HEK293 (cell line): ENCODE measurements around the gene UBR7.

ENCODE experiments used
- CTCF ChIA-PET: fragments of 350-600 bp; formaldehyde crosslinking; extraction: SDS; loops from one replicate; lab custom pipeline; 2021; ENCODE audit warnings: antibody characterized with exemption; lab: Yijun Ruan, JAX
- POLR2A ChIA-PET: fragments of 300-600 bp; formaldehyde crosslinking; extraction: SDS; loops from one replicate; lab custom pipeline; 2020; ENCODE audit warnings: antibody characterized with exemption, inconsistent platforms; lab: Yijun Ruan, JAX
- H3K27ac ChIP-seq: fragments of 200-500 bp; sonication (Bioruptor generic); 2 replicates; pipeline ENCODE4 v1.5.1; 2014; ENCODE audit warnings: low read depth, low read length, control low read depth, inconsistent platforms; ENCODE audit errors: extremely low read depth
- H3K36me3 ChIP-seq, 2 experiments: fragments of 200-500 bp in 1 of 2; sonication (Bioruptor generic) in 1 of 2; 1 replicate in 1 of 2; 2 replicates in 1 of 2; pipeline ENCODE4 v1.5.1; 2014 to 2017; ENCODE audit warnings: inconsistent platforms in 2 of 2, low read length in 2 of 2; ENCODE audit not compliant: control insufficient read depth in 2 of 2, insufficient read depth in 1 of 2
- H3K4me1 ChIP-seq: fragments of 200-500 bp; sonication (Bioruptor generic); 2 replicates; pipeline ENCODE4 v1.5.1; 2014; ENCODE audit warnings: mild to moderate bottlenecking, low read length, inconsistent platforms; ENCODE audit not compliant: control insufficient read depth, insufficient read depth
- H3K4me3 ChIP-seq: 2 replicates; pipeline ENCODE4 v1.5.1; 2011; ENCODE audit warnings: low read depth, mild to moderate bottlenecking, control low read depth, low read length, moderate library complexity
- H3K9me3 ChIP-seq: fragments of 200-500 bp; sonication (Bioruptor generic); 2 replicates; pipeline ENCODE4 v1.5.1; 2014; ENCODE audit warnings: low read depth, low read length, inconsistent platforms; ENCODE audit not compliant: control insufficient read depth, insufficient read depth
- GLI2 ChIP-seq: fragments of 450-650 bp; formaldehyde crosslinking; IDR thresholded peaks from 2 replicates; pipeline ENCODE4; 2017; ENCODE audit warnings: missing biosample characterization, missing genetic modification characterization, low read depth, borderline replicate concordance
- HOXA7 ChIP-seq: sonication (generic); formaldehyde crosslinking; IDR thresholded peaks from 2 replicates; pipeline ENCODE4 v1.8.1; 2022; ENCODE audit warnings: missing genetic modification reagents, borderline replicate concordance
- MYNN ChIP-seq: fragments of 450-650 bp; formaldehyde crosslinking; IDR thresholded peaks from 2 replicates; pipeline ENCODE4 v1.5.1; 2016; ENCODE audit warnings: missing biosample characterization, missing genetic modification characterization, borderline replicate concordance
- REPIN1 ChIP-seq: fragments of 450-650 bp; formaldehyde crosslinking; IDR thresholded peaks from 2 replicates; pipeline ENCODE4 v1.5.1; 2017; ENCODE audit warnings: missing biosample characterization, missing genetic modification characterization, low read depth
- ZNF146 ChIP-seq: fragments of 450-650 bp; formaldehyde crosslinking; IDR thresholded peaks from 2 replicates; pipeline ENCODE4 v1.5.1; 2016; ENCODE audit warnings: missing biosample characterization, missing genetic modification characterization
- ZNF175 ChIP-seq: fragments of 450-650 bp; formaldehyde crosslinking; IDR thresholded peaks from 2 replicates; pipeline ENCODE4 v1.5.1; 2016; ENCODE audit warnings: missing biosample characterization, missing genetic modification characterization
- ZNF24 ChIP-seq: fragments of 450-650 bp; formaldehyde crosslinking; IDR thresholded peaks from 2 replicates; pipeline ENCODE4 v1.5.1; 2016; ENCODE audit warnings: missing biosample characterization, missing genetic modification characterization
- ZNF248 ChIP-seq: fragments of 450-650 bp; formaldehyde crosslinking; IDR thresholded peaks from 2 replicates; pipeline ENCODE4 v1.5.1; 2017; ENCODE audit warnings: missing biosample characterization, missing genetic modification characterization
- ZNF302 ChIP-seq: fragments of 450-650 bp; formaldehyde crosslinking; IDR thresholded peaks from 2 replicates; pipeline ENCODE4 v1.5.1; 2016; ENCODE audit warnings: missing biosample characterization, missing genetic modification characterization, low read depth
- ZNF37A ChIP-seq: fragments of 450-650 bp; IDR thresholded peaks from 2 replicates; pipeline ENCODE4 v1.5.1; 2018; ENCODE audit warnings: missing biosample characterization, missing genetic modification characterization
- ZNF423 ChIP-seq: fragments of 450-650 bp; formaldehyde crosslinking; IDR thresholded peaks from 2 replicates; pipeline ENCODE4 v1.5.1; 2016; ENCODE audit warnings: missing biosample characterization, missing genetic modification characterization
- ZNF510 ChIP-seq: fragments of 450-650 bp; formaldehyde crosslinking; IDR thresholded peaks from 2 replicates; pipeline ENCODE4 v1.5.1; 2018; ENCODE audit warnings: mild to moderate bottlenecking, missing genetic modification characterization, missing biosample characterization; ENCODE audit not compliant: insufficient replicate concordance
- ZNF529 ChIP-seq: fragments of 450-650 bp; formaldehyde crosslinking; IDR thresholded peaks from 2 replicates; pipeline ENCODE4 v1.5.1; 2017; ENCODE audit warnings: missing genetic modification characterization, missing biosample characterization; ENCODE audit not compliant: insufficient replicate concordance
- ZNF530 ChIP-seq: fragments of 450-650 bp; formaldehyde crosslinking; IDR thresholded peaks from 2 replicates; pipeline ENCODE4 v1.5.1; 2016; ENCODE audit warnings: low read depth, missing biosample characterization, missing genetic modification characterization
- ZNF560 ChIP-seq: fragments of 450-650 bp; formaldehyde crosslinking; IDR thresholded peaks from 2 replicates; pipeline ENCODE4 v1.5.1; 2017; ENCODE audit warnings: missing biosample characterization, missing genetic modification characterization, borderline replicate concordance
- ZNF624 ChIP-seq: fragments of 450-650 bp; formaldehyde crosslinking; IDR thresholded peaks from 2 replicates; pipeline ENCODE4 v1.5.1; 2017; ENCODE audit warnings: missing biosample characterization, missing genetic modification characterization
- ZNF626 ChIP-seq: fragments of 450-650 bp; sonication (Bioruptor Pico); formaldehyde crosslinking; IDR thresholded peaks from 2 replicates; pipeline ENCODE4 v1.5.1; 2018; ENCODE audit warnings: missing biosample characterization, missing genetic modification characterization, inconsistent platforms
- TF ChIP-seq, protein P1 (sequence below): fragments of 450-650 bp; formaldehyde crosslinking; IDR thresholded peaks from 2 replicates; pipeline ENCODE4 v1.5.1; 2016; ENCODE audit warnings: missing biosample characterization, missing genetic modification characterization, low read depth
- TF ChIP-seq, protein P2 (sequence below): fragments of 450-650 bp; formaldehyde crosslinking; IDR thresholded peaks from 2 replicates; pipeline ENCODE4 v1.5.1; 2017; ENCODE audit warnings: missing biosample characterization, missing genetic modification characterization
- TF ChIP-seq, protein P3 (sequence below): fragments of 450-650 bp; formaldehyde crosslinking; IDR thresholded peaks from 2 replicates; pipeline ENCODE4 v1.5.1; 2016; ENCODE audit warnings: missing biosample characterization, missing genetic modification characterization, borderline replicate concordance
- TF ChIP-seq, protein P4 (sequence below): fragments of 450-650 bp; formaldehyde crosslinking; IDR thresholded peaks from 2 replicates; pipeline ENCODE4 v1.5.1; 2016; ENCODE audit warnings: missing biosample characterization, missing genetic modification characterization
- TF ChIP-seq, protein P5 (sequence below): fragments of 450-650 bp; IDR thresholded peaks from 2 replicates; pipeline ENCODE4 v1.5.1; 2018; ENCODE audit warnings: missing biosample characterization, missing genetic modification characterization
- TF ChIP-seq, protein P6 (sequence below): fragments of 450-650 bp; formaldehyde crosslinking; IDR thresholded peaks from 2 replicates; pipeline ENCODE4 v1.5.1; 2016; ENCODE audit warnings: missing biosample characterization, missing genetic modification characterization

UBR7 gene, protein sequence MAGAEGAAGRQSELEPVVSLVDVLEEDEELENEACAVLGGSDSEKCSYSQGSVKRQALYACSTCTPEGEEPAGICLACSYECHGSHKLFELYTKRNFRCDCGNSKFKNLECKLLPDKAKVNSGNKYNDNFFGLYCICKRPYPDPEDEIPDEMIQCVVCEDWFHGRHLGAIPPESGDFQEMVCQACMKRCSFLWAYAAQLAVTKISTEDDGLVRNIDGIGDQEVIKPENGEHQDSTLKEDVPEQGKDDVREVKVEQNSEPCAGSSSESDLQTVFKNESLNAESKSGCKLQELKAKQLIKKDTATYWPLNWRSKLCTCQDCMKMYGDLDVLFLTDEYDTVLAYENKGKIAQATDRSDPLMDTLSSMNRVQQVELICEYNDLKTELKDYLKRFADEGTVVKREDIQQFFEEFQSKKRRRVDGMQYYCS

DNA sequence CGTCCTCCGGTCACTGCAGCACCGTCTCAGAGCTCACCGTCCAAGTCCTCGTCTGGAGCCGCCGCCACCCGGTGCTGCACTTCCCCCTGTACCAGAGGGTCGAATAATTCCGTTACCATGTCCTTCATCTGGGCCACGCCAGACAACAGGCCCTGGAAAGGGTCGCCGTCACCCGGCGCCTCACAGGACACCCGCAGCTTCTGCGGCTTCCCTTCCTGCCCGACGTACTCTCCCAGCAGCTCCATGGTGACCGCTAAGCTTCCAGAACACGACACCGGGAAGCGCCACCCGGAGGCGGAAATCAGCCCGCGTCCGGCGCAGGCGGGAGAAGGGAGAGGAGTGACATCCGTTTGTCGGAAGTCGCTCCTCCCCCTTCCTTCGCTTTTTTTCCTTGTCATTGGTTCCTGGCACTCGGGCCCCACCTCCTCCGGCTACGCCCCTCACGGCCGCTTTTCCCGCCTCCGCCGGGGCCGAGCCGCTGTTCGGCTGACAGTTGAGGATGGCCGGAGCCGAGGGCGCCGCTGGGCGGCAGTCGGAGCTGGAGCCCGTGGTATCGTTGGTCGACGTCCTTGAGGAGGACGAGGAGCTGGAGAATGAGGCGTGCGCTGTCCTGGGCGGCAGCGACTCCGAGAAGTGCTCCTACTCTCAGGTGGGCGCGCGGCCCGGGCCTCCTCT, at the start of gene UBR7, which contains the start of gene GON7:
TSS of gene UBR7 (plus strand) at position 464 of the 675 bp plus-strand sequence. CDS start at position 500, 36 bp downstream.
TSS of gene GON7 (minus strand) at position 273 of the 675 bp plus-strand sequence. CDS start at position 245, 28 bp downstream.
- Histone ChIP-seq H3K27ac (peak within 1 kb of the TSS; percentile 96), H3K9me3 (no peaks in the 10 kb centered on the region), H3K4me3 (peak within 1 kb of the TSS; percentile 83), H3K4me1 (0 out of 2 replicates have a peak, but pooled peaks cover 2% of the 10 kb centered on the region), H3K36me3 (peaks cover 13 to 19% of the 10 kb centered on the region in 2 experiments)
- ChIA-PET POLR2A (interaction anchor here (0.7 to 4.0 kb wide), 6 partner anchors 10 to 413 kb away, joined by 3 to 44 read pairs (median 3); partner anchors contain the start of genes GOLGA5, LYSET and MOAP1), CTCF (interaction anchor here (0.6 to 3.2 kb wide), 16 partner anchors 9 to 416 kb away, joined by 3 to 14 read pairs (median 4); partner anchors contain the start of genes LYSET and MOAP1)
- TF ChIP-seq ZNF24 (tag by site-specific recombination) (no peak), ZNF175 (no peak), ZNF560 (tag by site-specific recombination) (no peak), GLI2 (no peak), REPIN1 (no peak), ZNF530 (no peak), ZNF37A (tag by site-specific recombination) (no peak), ZNF529 (tag by site-specific recombination) (no peak), ZNF248 (tag by site-specific recombination) (no peak), ZNF146 (tag by site-specific recombination) (no peak), ZNF302 (no peak), ZNF510 (tag by site-specific recombination) (no peak), HOXA7 (CRISPR knock-in tag) (no peak), ZNF423 (tag by site-specific recombination) (no peak), ZNF624 (tag by site-specific recombination) (no peak), ZNF626 (no peak), MYNN (tag by site-specific recombination) (0 out of 2 replicates have a peak, but pooled peaks have one; percentile 24)
- TF ChIP-seq, protein P1, sequence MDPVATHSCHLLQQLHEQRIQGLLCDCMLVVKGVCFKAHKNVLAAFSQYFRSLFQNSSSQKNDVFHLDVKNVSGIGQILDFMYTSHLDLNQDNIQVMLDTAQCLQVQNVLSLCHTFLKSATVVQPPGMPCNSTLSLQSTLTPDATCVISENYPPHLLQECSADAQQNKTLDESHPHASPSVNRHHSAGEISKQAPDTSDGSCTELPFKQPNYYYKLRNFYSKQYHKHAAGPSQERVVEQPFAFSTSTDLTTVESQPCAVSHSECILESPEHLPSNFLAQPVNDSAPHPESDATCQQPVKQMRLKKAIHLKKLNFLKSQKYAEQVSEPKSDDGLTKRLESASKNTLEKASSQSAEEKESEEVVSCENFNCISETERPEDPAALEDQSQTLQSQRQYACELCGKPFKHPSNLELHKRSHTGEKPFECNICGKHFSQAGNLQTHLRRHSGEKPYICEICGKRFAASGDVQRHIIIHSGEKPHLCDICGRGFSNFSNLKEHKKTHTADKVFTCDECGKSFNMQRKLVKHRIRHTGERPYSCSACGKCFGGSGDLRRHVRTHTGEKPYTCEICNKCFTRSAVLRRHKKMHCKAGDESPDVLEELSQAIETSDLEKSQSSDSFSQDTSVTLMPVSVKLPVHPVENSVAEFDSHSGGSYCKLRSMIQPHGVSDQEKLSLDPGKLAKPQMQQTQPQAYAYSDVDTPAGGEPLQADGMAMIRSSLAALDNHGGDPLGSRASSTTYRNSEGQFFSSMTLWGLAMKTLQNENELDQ (tag by site-specific recombination), result no peak
- TF ChIP-seq, protein P2, sequence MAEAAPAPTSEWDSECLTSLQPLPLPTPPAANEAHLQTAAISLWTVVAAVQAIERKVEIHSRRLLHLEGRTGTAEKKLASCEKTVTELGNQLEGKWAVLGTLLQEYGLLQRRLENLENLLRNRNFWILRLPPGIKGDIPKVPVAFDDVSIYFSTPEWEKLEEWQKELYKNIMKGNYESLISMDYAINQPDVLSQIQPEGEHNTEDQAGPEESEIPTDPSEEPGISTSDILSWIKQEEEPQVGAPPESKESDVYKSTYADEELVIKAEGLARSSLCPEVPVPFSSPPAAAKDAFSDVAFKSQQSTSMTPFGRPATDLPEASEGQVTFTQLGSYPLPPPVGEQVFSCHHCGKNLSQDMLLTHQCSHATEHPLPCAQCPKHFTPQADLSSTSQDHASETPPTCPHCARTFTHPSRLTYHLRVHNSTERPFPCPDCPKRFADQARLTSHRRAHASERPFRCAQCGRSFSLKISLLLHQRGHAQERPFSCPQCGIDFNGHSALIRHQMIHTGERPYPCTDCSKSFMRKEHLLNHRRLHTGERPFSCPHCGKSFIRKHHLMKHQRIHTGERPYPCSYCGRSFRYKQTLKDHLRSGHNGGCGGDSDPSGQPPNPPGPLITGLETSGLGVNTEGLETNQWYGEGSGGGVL, result no peak
- TF ChIP-seq, protein P3, sequence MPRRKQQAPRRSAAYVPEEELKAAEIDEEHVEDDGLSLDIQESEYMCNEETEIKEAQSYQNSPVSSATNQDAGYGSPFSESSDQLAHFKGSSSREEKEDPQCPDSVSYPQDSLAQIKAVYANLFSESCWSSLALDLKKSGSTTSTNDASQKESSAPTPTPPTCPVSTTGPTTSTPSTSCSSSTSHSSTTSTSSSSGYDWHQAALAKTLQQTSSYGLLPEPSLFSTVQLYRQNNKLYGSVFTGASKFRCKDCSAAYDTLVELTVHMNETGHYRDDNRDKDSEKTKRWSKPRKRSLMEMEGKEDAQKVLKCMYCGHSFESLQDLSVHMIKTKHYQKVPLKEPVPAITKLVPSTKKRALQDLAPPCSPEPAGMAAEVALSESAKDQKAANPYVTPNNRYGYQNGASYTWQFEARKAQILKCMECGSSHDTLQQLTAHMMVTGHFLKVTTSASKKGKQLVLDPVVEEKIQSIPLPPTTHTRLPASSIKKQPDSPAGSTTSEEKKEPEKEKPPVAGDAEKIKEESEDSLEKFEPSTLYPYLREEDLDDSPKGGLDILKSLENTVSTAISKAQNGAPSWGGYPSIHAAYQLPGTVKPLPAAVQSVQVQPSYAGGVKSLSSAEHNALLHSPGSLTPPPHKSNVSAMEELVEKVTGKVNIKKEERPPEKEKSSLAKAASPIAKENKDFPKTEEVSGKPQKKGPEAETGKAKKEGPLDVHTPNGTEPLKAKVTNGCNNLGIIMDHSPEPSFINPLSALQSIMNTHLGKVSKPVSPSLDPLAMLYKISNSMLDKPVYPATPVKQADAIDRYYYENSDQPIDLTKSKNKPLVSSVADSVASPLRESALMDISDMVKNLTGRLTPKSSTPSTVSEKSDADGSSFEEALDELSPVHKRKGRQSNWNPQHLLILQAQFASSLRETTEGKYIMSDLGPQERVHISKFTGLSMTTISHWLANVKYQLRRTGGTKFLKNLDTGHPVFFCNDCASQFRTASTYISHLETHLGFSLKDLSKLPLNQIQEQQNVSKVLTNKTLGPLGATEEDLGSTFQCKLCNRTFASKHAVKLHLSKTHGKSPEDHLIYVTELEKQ, result no peak
- TF ChIP-seq, protein P4, sequence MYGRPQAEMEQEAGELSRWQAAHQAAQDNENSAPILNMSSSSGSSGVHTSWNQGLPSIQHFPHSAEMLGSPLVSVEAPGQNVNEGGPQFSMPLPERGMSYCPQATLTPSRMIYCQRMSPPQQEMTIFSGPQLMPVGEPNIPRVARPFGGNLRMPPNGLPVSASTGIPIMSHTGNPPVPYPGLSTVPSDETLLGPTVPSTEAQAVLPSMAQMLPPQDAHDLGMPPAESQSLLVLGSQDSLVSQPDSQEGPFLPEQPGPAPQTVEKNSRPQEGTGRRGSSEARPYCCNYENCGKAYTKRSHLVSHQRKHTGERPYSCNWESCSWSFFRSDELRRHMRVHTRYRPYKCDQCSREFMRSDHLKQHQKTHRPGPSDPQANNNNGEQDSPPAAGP (tag by site-specific recombination), result no peak
- TF ChIP-seq, protein P5, sequence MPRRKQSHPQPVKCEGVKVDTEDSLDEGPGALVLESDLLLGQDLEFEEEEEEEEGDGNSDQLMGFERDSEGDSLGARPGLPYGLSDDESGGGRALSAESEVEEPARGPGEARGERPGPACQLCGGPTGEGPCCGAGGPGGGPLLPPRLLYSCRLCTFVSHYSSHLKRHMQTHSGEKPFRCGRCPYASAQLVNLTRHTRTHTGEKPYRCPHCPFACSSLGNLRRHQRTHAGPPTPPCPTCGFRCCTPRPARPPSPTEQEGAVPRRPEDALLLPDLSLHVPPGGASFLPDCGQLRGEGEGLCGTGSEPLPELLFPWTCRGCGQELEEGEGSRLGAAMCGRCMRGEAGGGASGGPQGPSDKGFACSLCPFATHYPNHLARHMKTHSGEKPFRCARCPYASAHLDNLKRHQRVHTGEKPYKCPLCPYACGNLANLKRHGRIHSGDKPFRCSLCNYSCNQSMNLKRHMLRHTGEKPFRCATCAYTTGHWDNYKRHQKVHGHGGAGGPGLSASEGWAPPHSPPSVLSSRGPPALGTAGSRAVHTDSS (tag by site-specific recombination), result no peak
- TF ChIP-seq, protein P6, sequence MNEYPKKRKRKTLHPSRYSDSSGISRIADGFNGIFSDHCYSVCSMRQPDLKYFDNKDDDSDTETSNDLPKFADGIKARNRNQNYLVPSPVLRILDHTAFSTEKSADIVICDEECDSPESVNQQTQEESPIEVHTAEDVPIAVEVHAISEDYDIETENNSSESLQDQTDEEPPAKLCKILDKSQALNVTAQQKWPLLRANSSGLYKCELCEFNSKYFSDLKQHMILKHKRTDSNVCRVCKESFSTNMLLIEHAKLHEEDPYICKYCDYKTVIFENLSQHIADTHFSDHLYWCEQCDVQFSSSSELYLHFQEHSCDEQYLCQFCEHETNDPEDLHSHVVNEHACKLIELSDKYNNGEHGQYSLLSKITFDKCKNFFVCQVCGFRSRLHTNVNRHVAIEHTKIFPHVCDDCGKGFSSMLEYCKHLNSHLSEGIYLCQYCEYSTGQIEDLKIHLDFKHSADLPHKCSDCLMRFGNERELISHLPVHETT (tag by site-specific recombination), result peak; percentile 20; the same call in 1 of the 2 replicates
